Left forelimb (tissue), 1 donor: Measurements from ENCODE around the gene FBXO34.

Experiments
- DNase-seq: peaks from one replicate; pipeline ENCODE4 v3.0.0-alpha.2; 2018; ENCODE audit warnings: low spot score

The FBXO34 gene

GRCh38 chr14:55272922-55273321 lies 1.7 kb downstream of the FBXO34 start:
- DNase-seq: no peak

DNA sequence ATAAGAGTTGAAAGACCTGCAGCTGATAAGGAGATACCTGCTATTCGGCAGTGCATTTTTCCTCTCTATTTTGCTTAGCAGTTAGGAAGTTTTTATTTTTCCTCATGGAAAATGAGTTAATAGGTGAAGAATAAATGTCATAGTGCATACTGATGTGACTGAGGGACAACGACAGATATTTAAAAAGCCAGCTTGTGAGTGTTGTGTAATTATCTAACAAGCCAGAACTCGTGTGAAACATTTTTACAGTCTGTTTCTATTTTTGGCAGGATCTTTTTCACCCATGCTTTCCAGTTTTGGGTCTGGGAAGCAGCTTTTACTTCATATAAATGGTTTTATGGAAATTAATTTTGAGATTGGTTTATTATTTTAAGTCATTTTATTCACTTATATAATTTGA lies 2.9 kb downstream of the FBXO34 start:
- no peak for DNase-seq

- DNase-seq: no peak
Measured at GRCh38 chr14:55274751-55275150, 3.5 kb downstream of the FBXO34 start.

DNA sequence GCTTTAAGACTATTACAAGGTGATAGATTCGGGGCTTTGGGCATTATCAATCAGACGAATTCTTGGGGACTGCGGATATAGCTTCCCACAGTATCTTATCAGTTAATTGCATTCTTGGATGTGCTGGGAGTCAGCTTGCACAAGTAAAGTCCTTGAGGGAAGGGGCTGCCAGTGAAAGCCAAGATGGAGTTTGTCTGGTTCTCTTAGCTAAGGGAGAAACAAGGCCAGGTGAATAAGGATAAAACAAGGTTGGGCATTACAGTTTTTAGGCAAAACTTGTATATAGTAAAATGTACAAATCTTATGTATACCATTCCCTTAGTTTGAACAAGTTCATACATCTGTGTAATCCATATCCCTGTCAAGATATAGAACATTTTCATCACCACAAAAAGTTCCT lies 5.5 kb downstream of the FBXO34 start:
- no peak for DNase-seq

DNA sequence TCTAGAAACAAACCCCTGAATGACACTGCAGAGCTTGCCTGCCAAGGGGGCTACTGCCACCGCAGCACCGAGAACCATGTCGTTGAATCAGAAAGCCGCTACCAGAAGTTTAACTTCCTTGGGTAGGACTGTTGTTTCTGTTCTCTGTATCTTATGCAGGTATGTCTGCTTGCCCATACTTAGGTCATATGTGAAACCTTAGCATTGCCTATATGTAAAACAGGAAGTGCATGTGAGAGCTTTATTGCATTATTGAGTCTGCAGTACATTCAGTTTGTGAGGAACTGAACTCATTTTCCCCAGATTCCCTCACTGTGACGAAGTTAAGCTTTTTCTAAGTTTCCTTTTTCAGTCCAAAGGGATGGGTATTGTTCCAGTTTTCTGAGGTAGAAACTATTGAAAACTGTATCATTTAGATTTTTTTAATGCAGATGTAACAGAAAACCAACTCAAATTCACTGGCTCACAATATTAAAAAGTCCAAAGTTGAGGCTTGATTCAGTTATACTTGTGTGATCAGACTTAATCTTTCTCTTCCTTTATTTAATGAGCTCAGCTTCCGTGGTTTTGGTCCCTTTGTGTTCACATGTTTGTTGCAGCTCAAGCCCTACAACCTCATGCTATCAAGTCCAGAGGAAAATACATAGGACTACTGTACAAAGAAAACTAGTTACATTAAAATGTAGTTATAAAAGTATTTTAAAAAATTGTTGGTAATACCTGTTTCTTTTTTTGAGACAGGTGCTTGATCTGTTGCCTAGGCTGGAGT lies 6.9 kb downstream of the FBXO34 start:
- no peak for DNase-seq

- no peak for DNase-seq
Measured at GRCh38 chr14:55279384-55279783, 8.2 kb downstream of the FBXO34 start.

DNA sequence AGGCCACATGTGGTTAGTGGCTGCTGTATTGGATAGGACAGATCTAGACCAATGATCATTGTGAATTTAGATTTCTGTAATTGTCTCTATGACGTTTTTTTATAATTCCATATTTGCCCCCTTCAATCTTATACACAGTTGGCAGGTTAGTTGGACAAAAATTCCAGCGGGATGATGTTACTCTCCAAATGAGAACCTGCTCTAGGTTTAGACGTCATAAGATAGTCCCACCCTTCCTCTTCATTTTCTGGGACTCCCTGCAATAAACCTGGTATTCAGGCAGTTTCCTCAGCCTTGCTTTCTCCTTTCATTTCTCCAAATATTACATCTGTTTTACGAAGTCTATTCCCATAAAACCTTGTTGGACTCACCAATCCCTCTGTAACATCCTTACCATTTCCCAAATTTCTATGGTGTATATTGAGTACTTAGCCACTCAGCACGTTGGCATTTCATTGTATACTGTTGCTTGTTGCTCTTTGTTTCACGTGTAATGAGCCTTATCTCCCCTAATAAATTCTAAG lies 10.2 kb downstream of the FBXO34 start:
- DNase-seq: no peak

GRCh38 chr14:55285048-55285652 lies 13.9 kb downstream of the FBXO34 start:
- no peak for DNase-seq

DNA sequence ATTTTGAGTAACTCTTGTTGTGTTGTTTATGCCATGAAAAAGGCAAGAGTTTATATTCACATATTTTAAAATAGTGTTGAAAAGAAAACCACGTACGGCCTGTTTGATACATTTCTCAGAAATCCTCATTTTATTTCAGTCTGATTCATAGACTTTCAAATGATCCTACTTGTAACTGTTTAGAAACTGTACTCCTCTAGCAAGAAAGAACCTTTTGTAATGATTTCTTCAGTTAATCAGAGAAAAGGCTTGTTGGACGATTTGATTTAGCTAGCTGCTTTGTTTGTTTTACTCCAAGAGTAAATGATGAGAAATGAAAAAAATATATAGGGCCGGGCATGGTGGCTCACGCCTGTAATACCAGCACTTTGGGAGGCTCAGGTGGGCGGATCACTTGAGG lies 17.2 kb downstream of the FBXO34 start:
- no peak for DNase-seq

GRCh38 chr14:55291480-55292081 lies 20.4 kb downstream of the FBXO34 start:
- DNase-seq: no peak

DNA sequence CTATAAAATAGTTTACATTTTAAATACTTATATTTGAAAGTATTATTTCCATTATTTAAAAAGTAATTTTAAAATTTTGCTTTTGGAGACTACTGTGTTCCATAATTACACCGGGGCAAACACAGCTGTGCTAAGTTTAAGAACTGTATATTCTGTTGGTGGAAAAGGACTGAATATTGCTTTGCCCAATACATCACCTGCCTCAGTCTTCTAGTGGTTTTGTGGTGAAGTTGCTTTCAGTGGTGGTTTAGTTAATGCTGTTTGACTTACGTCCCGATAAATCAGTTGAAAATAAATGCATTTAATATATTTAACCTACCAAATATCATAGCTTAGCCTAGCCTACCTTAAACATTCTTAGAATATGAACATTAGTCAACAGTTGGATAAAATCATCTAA lies 23.4 kb downstream of the FBXO34 start:
- no peak for DNase-seq

GRCh38 chr14:55297611-55298499 lies 26.6 kb downstream of the FBXO34 start:
- no peak for DNase-seq

DNA sequence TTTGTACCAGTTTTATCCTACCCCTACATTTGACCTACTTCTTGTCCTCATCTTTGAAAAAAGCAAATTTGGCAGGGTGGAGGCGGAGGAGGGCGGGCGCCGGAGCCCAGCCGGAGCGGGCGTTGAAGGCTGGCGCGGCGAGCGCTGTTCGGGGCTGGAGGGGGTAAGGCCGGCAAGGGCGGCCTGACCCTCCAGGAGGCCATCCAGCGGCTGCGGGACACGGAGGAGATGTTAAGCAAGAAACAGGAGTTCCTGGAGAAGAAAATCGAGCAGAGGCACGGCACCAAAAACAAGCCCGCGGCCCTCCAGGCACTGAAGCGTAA lies 27.2 kb downstream of the FBXO34 start:
- DNase-seq: no peak

- DNase-seq: no peak
Measured at GRCh38 chr14:55301437-55302121, 30.4 kb downstream of the FBXO34 start.

DNA sequence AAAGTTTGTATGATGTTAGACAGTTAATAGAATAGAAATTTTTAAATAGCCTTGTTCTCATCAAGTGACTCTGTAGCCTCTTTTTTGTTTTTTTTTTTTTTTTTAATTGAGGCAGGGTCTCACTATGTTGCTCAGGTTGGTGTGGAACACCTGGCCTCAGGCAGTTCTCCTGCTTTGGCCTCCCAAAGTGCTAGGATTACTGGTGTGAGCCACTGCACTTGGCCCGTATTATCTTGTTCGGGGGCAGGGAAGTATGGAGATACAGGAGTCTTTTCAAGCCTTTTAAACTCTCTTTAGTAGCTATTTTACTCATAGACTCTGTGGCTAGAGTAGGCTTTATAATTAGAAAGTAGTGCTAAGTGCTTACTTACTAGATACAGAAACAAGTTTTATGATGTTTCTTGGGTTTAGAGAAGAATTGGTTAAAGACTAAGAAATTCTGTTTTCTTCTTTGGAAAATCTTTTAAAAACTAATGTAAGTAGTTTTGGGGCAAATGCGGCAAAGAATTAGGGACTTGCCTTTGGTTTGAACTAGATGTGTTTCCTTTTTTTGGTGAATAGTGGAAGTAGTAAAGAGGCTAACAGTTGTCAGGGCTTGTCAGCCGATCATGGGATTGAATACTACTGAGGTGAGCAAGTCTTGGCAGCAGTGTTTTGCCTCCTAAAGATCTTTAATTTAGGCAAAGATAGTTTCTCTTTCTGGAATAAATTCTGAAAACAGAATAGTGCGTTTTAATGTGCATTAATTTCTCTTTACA lies 31.3 kb downstream of the FBXO34 start:
- DNase-seq: no peak

DNA sequence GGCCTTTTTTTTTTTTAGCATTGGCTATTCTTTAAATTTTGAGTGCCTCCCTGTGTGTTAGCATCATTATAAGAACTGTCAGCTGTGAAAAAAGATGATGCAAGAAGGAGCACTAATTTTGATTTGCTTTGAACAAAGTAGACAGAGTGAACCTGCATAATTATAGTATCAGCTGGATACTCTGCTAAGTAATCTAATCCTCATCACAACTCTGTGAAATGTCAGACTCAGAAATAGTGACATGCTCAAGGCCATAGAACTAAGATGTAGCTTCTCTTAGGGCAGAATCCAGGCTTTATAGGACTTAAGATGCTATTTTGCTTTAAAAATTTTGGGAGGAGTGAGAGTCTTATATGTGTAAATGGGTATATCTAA lies 31.9 kb downstream of the FBXO34 start:
- DNase-seq: no peak

DNA sequence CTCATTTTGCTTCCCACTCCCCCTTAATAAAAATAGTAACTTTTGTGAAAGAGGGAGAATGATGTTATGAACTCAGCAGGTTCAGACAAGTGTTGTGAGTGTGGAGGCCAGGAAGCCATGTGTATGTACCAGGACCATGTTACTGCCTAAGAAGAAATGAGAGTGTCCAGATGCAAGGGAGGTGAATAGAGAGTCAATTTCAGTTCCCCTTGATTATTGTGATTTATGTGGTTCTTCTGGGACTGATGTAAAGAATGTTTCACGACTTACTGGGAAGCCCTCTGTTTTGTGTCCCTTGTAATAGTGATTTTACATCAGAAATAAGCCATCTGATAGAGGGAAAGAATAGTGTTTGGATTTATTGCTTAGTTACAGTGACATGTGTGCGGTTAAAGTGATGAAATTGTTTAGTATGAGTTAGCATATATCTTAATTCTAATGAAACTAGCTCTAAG lies 32.5 kb downstream of the FBXO34 start:
- no peak for DNase-seq

- no peak for DNase-seq
Measured at GRCh38 chr14:55306938-55307589, 35.8 kb downstream of the FBXO34 start.

DNA sequence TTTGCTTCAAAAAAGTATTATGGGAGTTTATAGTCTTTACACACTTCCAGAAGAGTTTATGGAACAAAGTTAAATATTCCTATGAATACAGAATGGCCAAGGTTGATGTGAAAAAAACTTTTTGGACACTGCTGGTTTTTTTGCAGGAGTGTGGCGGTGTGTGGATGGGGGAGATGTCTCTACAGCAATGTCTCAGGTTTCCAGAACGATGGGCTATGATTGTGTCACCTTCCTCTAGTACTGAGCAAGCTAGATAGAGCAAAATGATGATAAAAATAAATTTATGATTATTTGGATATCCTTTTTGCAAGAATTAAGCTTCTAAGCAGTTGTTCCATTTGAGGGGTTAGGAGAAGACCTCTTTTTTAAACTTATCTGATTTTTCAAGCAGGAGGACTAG lies 37.9 kb downstream of the FBXO34 start:
- no peak for DNase-seq

DNA sequence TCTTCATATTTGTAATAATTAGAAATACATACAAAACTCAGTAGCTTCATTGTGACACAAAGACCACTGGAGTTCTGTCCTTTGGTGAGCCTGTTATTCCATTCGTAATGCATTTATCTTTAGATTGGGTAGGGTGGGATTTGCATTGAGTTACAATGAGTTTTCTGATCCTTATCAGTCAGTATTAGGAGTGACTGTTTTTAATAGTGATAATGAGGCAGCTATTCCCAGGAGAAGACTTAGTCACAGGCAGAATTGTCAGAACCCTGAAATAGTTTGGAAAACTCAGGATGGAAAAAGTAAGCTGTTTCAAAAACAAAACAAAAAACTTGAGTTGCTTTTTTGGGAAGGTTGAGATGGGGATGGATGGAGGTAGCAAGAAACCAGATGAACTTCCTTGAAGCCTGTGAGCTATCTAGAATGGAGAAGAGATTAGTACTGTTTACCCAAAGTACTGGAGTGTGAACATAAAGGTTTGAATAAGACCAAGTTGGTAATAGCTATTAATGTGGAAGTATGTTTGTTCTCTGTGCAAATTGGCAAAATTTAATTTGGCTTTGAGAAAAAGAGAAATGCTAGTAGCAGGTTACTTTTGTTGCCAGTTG lies 38.6 kb downstream of the FBXO34 start:
- no peak for DNase-seq
